Activated naive CD4-positive, alpha-beta T cell treated with anti-CD3 and anti-CD28 coated beads, Interleukin-2, amount 10 ng/mL, durations not matched to agents 7 days and 5 days (primary cell): ENCODE data around the gene TPX2.
"Not testable (repeated sequence)": the region's sequence is repeated elsewhere in the genome, so short reads cannot be mapped to it uniquely, and the experiment has no call there.

Experiments used
- CTCF ChIA-PET: fragments of 350-600 bp; sonication (Branson Sonifier 250); formaldehyde crosslinking; loops from one replicate; lab custom pipeline; 2021; ENCODE audit warnings: antibody characterized with exemption; lab: Charles Lee
- DNase-seq: peaks from one replicate; pipeline ENCODE4 v3.0.0-alpha.2; 2020
- H3K27ac Mint-ChIP-seq: one replicate; pipeline ENCODE4 v1.8.0; 2021; ENCODE audit warnings: mild to moderate bottlenecking, moderate library complexity, mixed read lengths
- H3K27me3 Mint-ChIP-seq: one replicate; pipeline ENCODE4 v1.8.0; 2021; ENCODE audit warnings: mild to moderate bottlenecking, mixed read lengths
- H3K36me3 Mint-ChIP-seq: one replicate; pipeline ENCODE4 v1.8.0; 2021; ENCODE audit warnings: mixed read lengths
- H3K4me1 Mint-ChIP-seq: one replicate; pipeline ENCODE4 v1.8.0; 2021; ENCODE audit warnings: mixed read lengths
- H3K4me3 Mint-ChIP-seq: one replicate; pipeline ENCODE4 v1.8.0; 2021; ENCODE audit warnings: mild to moderate bottlenecking, moderate library complexity, mixed read lengths
- H3K9me3 Mint-ChIP-seq: one replicate; pipeline ENCODE4 v1.8.0; 2021; ENCODE audit warnings: mixed read lengths

TPX2 gene

DNA sequence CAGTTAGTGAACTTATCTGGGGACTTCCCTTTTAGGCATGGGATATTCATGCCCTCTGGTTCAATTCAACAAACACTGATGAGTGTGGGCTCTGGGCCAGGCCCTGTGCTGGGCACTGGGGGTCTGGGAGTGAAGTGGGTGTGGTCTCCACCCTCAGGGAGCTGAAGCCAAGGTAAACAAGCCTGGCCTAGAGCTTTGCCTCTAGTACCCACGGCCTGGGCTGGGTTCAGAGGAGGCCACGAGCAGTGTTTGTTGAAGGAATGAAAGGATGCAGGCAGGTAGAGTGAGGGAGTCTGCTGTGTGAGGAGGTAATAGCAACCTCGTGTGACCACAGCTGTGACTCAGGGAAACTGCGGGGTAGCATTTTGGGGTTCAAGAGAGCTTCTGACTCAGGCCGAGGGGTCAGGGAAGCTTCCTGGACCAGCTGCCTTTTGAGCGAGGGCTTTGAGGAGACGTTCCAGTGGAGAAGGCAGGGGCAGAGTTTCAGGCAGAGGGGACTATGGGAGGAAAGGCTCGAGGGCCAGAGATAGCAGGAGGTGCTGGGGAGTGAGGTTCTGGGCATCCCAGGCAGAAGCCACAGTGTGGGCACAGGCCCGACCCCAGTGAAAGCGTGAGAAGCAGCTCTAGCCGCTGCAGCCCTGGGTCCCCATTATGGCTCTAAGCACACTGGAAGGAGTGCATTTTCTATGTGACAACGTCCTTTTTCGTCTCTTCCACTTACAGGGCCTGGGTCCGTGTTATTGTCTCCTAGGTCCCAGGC, 85.6 kb downstream of the TPX2 start:
- Mint-ChIP-seq H3K27me3 (peaks cover 16% of the 10 kb centered on the region), H3K27ac (no peak overlapping the region), H3K9me3 (no peaks in the 10 kb centered on the region), H3K4me3 (no peak overlapping the region), H3K4me1 (peaks cover 11% of the 10 kb centered on the region), H3K36me3 (no peaks in the 10 kb centered on the region)
- no peak for DNase-seq
- CTCF ChIA-PET, result interaction anchor here (1.1 to 4.2 kb wide), 6 partner anchors 11 to 207 kb away, joined by 3 to 32 read pairs (median 14); partner anchors contain the start of gene PDRG1

DNA sequence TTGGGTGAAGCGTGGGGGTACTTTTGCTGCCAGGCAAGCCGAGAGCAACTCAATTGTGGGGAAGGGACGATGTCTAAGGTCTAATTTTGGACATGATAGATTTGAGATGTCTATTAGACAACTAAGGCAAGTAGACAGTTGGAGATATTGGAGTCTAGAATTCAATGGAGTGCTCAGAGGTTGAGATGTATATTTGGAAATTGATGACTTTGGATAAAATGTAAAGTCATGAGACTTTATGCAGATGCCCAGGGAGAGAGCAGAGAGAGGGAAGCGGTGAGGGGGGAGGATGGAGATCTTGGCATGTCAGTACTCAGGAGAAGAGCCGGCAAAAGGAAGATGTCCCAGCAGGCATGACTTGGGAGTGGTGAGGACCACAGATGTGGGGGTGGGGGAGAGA, 87.0 kb downstream of the TPX2 start:
- Mint-ChIP-seq H3K27ac (no peak overlapping the region), H3K4me1 (peaks cover 11% of the 10 kb centered on the region), H3K36me3 (no peaks in the 10 kb centered on the region), H3K27me3 (peaks cover 12% of the 10 kb centered on the region), H3K4me3 (no peak overlapping the region), H3K9me3 (no peaks in the 10 kb centered on the region)
- CTCF ChIA-PET, result interaction anchor here (1.2 to 1.9 kb wide), 2 partner anchors 9 to 26 kb away, joined by 3 to 8 read pairs; no protein-coding TSS in a partner anchor
- no peak for DNase-seq

DNA sequence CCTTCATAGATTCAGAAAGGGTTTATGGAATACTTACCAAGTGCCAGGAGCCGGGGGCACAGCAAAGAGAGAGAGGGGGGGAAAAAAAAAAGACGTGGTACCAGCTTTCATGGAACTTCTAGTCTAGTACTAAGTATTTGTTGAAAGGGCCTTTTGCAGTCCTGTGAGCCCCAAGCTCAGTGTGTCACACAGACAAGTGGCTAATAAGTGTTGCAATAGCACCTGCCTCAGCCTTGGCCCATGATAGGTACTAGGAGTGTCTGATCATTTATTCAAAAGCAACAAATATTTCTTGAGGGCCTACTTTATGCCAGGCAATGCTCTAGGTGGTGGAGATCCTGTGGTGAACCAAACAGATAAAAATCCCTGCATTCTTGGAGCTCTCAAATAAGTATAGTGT, 88.0 kb downstream of the TPX2 start:
- Mint-ChIP-seq H3K9me3 (no peaks in the 10 kb centered on the region), H3K4me1 (peaks cover 11% of the 10 kb centered on the region), H3K27ac (no peak overlapping the region), H3K36me3 (no peaks in the 10 kb centered on the region), H3K27me3 (peaks cover 6% of the 10 kb centered on the region), H3K4me3 (no peak overlapping the region)
- CTCF ChIA-PET, result interaction anchor here (0.7 to 1.9 kb wide), 3 partner anchors 10 to 264 kb away, joined by 3 to 8 read pairs (median 4); no protein-coding TSS in a partner anchor
- DNase-seq, result no peak

DNA sequence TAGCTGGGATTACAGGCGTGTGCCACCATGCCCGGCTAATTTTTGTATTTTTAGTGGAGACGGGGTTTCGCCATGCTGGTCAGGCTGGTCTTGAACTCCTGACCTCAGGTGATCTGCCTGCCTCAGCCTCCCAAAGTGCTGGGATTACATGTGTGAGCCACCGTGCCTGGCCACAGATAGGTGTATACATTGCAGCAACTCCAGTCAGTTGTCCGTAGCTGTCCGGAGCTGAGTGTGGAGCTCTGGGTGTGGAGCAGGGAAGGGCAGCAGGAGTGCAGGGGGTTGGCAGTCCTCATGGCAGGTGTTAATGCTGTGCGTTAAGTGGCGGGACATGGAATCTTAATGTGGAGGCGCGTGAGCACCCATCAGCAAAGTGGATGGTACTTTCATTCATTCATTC, 88.9 kb downstream of the TPX2 start:
- H3K36me3 Mint-ChIP-seq, H3K27me3 Mint-ChIP-seq, H3K9me3 Mint-ChIP-seq, H3K4me3 Mint-ChIP-seq, DNase-seq, H3K27ac Mint-ChIP-seq, H3K4me1 Mint-ChIP-seq: not testable (repeated sequence)
- CTCF ChIA-PET, result interaction anchor here (1.9 kb wide), 1 partner anchor 11 kb away, joined by 8 read pairs; no protein-coding TSS in a partner anchor

DNA sequence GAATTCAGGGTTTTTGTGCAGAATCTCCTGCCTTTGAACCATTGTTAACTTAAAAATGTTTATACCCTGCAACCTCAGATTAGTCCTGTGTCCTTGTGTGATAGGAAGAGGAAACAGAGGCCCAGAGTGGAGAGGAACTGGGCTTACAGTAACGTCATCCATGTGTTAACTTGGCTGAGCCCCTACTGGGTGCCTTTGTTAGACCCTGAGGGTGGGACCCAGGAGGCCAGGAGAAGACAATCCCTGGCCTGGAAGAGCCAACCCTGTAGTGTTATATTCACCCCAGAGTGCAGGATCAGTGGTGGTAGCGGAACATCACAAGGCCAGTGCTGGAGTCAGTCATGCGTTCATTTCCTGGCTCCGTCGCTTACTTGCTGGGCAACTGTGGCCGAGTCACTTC, 90.6 kb downstream of the TPX2 start:
- CTCF ChIA-PET, result interaction anchor here (0.8 to 0.9 kb wide), 2 partner anchors 17 to 123 kb away, joined by 3 read pairs; no protein-coding TSS in a partner anchor
- no peak for DNase-seq
- Mint-ChIP-seq H3K27ac (no peak overlapping the region), H3K27me3 (no peaks in the 10 kb centered on the region), H3K4me3 (no peak overlapping the region), H3K36me3 (no peaks in the 10 kb centered on the region), H3K4me1 (no peaks in the 10 kb centered on the region), H3K9me3 (no peaks in the 10 kb centered on the region)

DNA sequence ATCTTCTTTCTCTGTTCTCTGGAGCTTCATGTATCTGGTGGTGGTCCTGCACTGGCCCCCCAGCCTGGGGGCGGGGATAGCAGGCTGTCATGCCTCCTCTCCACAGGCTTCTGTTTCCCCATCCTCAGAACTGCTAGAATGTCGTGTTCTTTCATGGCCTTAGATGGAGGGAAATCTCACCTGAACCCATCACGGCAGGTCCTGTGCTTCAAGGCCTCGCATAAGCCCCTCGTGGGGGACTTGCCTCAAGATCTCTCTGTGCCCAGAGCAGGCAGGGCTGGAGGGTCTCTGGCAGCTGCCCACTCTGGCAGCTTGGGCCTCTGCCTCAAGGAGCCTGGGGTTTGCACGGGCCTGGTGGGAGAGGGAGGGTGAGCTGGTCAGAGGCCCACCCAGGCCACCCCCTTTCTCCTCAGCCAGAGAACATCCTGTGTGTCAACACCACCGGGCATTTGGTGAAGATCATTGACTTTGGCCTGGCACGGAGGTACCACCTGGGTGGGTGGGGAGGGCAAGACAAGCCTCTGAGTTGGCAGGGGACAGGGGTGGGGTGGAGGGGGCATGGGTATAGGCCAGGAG, 91.4 kb downstream of the TPX2 start:
- no peak overlapping the region for H3K4me3 Mint-ChIP-seq
- no peaks in the 10 kb centered on the region for H3K4me1 Mint-ChIP-seq
- CTCF ChIA-PET, result interaction anchor here (0.7 to 1.1 kb wide), 3 partner anchors 15 to 16 kb away, joined by 3 read pairs; partner anchors contain the start of gene FOXS1
- H3K27ac Mint-ChIP-seq, result no peak overlapping the region
- no peaks in the 10 kb centered on the region for H3K9me3 Mint-ChIP-seq
- DNase-seq, result no peak
- H3K27me3 Mint-ChIP-seq, result no peaks in the 10 kb centered on the region
- H3K36me3 Mint-ChIP-seq, result no peaks in the 10 kb centered on the region

DNA sequence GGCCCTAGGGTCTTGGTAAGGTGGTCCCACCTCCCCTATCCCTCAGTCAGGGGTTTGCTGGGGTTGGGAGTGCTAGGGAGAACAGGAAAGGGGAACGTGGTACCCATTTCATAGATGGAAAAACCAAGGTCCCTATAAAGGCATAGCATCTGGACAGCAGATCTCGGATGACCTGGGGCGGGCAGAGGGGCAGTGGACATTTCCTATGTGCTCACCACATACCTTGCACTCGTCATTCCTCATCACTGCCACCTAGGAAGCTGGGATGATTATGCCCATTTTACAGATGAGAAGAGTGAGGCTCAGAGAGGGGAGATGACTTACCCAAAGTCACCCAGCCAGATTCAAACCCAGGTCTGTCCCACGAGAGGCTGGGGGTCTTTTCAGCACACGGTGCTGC, 92.1 kb downstream of the TPX2 start:
- no peak overlapping the region for H3K27ac Mint-ChIP-seq
- CTCF ChIA-PET, result interaction anchor here (0.6 to 1.1 kb wide), 3 partner anchors 14 to 49 kb away, joined by 3 read pairs; partner anchors contain the start of gene FOXS1
- DNase-seq, result no peak
- H3K9me3 Mint-ChIP-seq, result no peaks in the 10 kb centered on the region
- peaks cover 6% of the 10 kb centered on the region for H3K4me1 Mint-ChIP-seq
- H3K27me3 Mint-ChIP-seq, result peaks cover 3% of the 10 kb centered on the region
- H3K36me3 Mint-ChIP-seq, result no peaks in the 10 kb centered on the region
- no peak overlapping the region for H3K4me3 Mint-ChIP-seq

DNA sequence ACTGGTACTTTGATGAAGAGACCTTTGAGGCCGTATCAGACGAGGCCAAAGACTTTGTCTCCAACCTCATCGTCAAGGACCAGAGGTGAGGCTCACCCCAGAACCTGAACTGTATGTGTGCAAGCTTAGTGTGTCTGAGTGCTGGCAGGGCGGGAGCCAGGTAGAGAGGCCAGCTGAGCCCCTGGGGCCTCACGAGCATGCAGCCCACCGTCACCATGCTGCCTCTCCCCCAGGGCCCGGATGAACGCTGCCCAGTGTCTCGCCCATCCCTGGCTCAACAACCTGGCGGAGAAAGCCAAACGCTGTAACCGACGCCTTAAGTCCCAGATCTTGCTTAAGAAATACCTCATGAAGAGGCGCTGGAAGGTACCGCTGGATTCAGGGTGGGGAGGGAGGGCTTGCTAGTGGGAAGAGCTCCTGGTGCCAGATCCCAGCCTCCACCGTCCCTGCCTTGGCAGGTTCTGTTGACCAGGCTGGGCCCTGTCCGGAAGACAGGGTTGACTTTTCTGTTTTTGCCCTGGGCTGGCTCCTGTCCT, 92.7 kb downstream of the TPX2 start:
- H3K4me3 Mint-ChIP-seq, result no peak overlapping the region
- H3K27ac Mint-ChIP-seq, result no peak overlapping the region
- H3K27me3 Mint-ChIP-seq, result peaks cover 5% of the 10 kb centered on the region
- H3K36me3 Mint-ChIP-seq, result no peaks in the 10 kb centered on the region
- H3K4me1 Mint-ChIP-seq, result peaks cover 12% of the 10 kb centered on the region
- no peaks in the 10 kb centered on the region for H3K9me3 Mint-ChIP-seq
- CTCF ChIA-PET, result interaction anchor here (0.6 to 1.4 kb wide), 3 partner anchors 9 to 259 kb away, joined by 3 read pairs; no protein-coding TSS in a partner anchor
- no peak for DNase-seq

DNA sequence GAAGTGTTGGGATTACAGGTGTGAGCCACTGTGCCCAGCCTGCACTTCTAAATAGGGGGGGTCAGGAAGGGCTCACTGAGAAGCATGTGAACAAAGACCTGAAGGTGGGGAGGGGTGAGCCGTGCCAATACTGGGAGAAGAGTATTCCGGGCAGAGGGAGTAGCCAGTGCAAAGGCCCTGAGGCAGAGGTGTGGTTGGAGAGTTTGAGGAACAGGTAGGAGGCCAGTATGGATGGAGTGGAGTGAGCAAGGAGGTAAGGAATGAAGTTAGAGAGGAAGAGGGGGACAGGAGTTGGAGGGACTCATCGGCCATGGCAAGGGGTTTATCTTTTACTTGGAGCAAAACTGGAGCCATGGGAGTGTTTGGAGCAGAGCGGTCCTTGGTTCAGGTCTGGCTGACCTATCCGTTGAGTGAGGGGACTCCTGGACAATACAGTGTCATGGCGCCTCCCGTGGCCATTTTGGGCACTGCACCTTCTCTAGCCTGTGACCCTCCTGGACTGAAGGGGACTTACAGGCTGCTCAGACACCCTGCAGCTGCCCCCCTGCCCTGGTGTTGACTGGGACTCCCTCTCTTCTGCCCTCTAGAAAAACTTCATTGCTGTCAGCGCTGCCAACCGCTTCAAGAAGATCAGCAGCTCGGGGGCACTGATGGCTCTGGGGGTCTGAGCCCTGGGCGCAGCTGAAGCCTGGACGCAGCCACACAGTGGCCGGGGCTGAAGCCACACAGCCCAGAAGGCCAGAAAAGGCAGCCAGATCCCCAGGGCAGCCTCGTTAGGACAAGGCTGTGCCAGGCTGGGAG, 94.2 kb downstream of the TPX2 start:
- peaks cover 5% of the 10 kb centered on the region for H3K27me3 Mint-ChIP-seq
- H3K4me1 Mint-ChIP-seq, result peaks cover 12% of the 10 kb centered on the region
- CTCF ChIA-PET, result interaction anchor here (0.8 to 1.9 kb wide), 8 partner anchors 9 to 258 kb away, joined by 3 to 9 read pairs (median 3); no protein-coding TSS in a partner anchor
- H3K4me3 Mint-ChIP-seq, result no peak overlapping the region
- no peak overlapping the region for H3K27ac Mint-ChIP-seq
- H3K36me3 Mint-ChIP-seq, result no peaks in the 10 kb centered on the region
- peak; percentile 72 for DNase-seq
- H3K9me3 Mint-ChIP-seq, result no peaks in the 10 kb centered on the region

DNA sequence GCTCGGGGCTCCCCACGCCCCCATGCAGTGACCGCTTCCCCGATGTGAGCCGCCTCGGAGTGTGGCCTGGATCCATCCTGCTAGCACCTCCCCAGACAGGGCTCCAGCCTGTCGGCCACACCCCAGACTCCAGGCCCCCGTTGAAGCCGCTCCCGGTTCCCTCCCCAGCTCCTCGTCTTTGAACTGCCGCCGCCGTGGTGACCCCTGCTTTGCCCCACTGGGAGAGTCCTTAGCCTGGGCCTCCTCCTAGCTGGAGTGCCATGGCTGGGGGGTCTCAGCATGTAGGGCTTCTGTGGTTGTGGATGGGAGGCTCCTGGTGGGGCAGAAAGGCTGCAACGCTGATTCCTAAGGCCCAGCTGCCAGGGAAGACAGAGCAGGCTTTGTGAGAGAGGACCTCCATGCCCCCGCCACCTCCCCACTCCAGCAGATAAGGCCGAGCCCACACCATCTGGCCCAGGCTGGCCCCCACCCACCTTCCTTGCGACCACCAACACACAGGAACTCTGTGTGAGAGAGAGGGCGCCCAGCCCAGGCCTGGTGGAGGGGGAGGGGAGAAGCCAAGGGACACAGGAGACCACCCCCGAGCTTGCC, 94.9 kb downstream of the TPX2 start:
- Mint-ChIP-seq H3K9me3 (no peaks in the 10 kb centered on the region), H3K27me3 (peaks cover 5% of the 10 kb centered on the region), H3K4me1 (peaks cover 12% of the 10 kb centered on the region), H3K27ac (no peak overlapping the region), H3K36me3 (no peaks in the 10 kb centered on the region), H3K4me3 (no peak overlapping the region)
- DNase-seq, result no peak
- CTCF ChIA-PET, result interaction anchor here (0.8 to 3.0 kb wide), 7 partner anchors 8 to 197 kb away, joined by 3 to 12 read pairs (median 4); no protein-coding TSS in a partner anchor

DNA sequence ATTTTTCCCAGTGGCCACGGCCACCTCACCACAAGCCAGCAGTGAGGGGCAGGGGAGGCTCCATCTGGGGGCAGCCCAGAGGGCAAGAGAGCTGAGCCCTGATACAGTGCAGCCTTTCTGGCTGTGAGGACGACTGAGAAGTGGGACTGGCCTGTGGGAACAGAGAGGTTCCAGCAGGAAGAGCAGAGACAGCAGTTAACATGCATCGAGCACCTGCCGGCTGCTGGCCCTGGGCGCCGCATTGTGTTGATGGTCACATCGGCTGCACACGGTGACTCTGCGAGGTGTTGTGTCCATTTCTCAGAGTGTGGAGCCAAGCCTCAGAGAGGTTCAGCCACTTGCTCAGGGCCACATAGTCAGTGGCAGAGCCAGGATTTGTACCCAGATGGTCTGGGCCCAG, 96.5 kb downstream of the TPX2 start:
- Mint-ChIP-seq H3K27ac (no peak overlapping the region), H3K4me3 (no peak overlapping the region), H3K36me3 (no peaks in the 10 kb centered on the region), H3K27me3 (peaks cover 5% of the 10 kb centered on the region), H3K4me1 (peaks cover 12% of the 10 kb centered on the region), H3K9me3 (no peaks in the 10 kb centered on the region)
- CTCF ChIA-PET, result interaction anchor here (3.0 to 4.1 kb wide), 2 partner anchors 11 to 12 kb away, joined by 12 to 24 read pairs; no protein-coding TSS in a partner anchor
- no peak for DNase-seq

DNA sequence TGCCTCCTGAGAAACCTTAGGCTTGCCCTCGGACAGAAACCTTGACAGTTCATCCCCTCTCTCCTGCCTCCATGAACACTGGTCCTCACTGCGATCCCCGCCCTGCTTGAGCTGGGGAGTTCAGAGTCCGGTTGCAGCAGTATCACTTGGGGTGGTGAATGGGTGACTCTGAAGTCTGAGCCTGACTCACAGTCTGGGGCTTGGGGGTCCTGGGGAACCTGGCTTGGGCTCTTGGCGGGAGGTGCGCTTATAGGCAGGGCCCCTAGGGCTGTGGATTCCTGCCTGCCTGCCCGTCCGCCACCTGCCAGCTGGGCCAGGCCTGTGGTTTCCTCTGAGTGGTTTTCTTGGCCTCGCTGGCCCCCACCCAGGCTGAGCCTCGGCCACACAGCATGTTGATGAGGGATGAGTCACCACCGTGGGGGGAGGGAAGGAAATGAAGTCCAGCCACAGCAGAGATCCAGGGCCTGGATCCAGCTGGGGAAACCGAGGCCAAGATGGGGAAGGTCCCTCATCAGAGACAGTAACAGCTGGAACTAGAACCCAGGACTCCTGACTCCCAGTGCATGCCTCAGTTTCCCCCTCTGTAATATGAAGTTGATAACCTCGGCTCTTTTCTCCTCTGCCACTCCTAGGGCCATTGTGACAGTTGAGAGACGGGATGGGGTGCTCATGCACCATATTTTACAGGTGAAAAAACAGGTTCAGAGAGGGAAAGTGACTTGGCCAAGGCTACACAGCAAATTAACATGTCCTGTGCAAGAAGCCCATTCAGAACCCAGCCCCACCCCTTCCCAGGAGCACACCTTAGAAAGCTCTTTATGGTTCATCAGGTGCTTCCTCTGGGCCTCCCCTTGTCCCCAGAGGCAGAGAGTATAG, 97.1 kb downstream of the TPX2 start:
- no peak overlapping the region for H3K27ac Mint-ChIP-seq
- no peaks in the 10 kb centered on the region for H3K36me3 Mint-ChIP-seq
- H3K4me1 Mint-ChIP-seq, result peaks cover 12% of the 10 kb centered on the region
- no peaks in the 10 kb centered on the region for H3K9me3 Mint-ChIP-seq
- CTCF ChIA-PET, result interaction anchor here (1.3 to 6.7 kb wide), 5 partner anchors 10 to 116 kb away, joined by 5 to 40 read pairs (median 12); partner anchors contain the start of gene PDRG1
- no peak overlapping the region for H3K4me3 Mint-ChIP-seq
- peaks cover 5% of the 10 kb centered on the region for H3K27me3 Mint-ChIP-seq
- peak; percentile 49 for DNase-seq
